HepG2 (cell line): ENCODE measurements around the gene SFXN1. TPM values are rescaled to one million over a fixed set of nuclear protein-coding genes. Genes with fewer than 3 reads are reported as not detected.

Experiments used
- ATAC-seq: fragments of 200-7000 bp; cut with Tn5 transposase; 3 replicates; pipeline ENCODE4 v1.9.1; 2020; ENCODE audit warnings: mild to moderate bottlenecking, moderate library complexity
- BruUV-seq: library from RNA; stranded (reverse); fragments of 400-500 nt; replicated peaks from 2 replicates; lab custom pipeline; 2021; lab: Mats Ljungman, UMichigan
- CTCF ChIA-PET: fragments of 300-600 bp; formaldehyde crosslinking; extraction: SDS; loops from one replicate; lab custom pipeline; 2021; ENCODE audit warnings: low total read pairs, inconsistent platforms, low intra/inter-chr PET ratio; lab: Yijun Ruan, JAX
- POLR2A ChIA-PET: fragments of 350-600 bp; sonication (Branson Sonifier 250); formaldehyde crosslinking; loops from one replicate; lab custom pipeline; 2020; ENCODE audit warnings: antibody characterized with exemption, inconsistent platforms; lab: Yijun Ruan, JAX
- DNase-seq: peaks from one replicate; pipeline ENCODE4 v3.0.0-alpha.2; 2015; ENCODE audit warnings: low spot score
- FAIRE-seq: peaks from 3 replicates; lab custom pipeline; 2011; peaks lifted over from hg19 to GRCh38; lab: Jason Lieb, UNC
- H2AFZ ChIP-seq: one replicate; pipeline ENCODE4 v1.6.1; 2011; ENCODE audit warnings: low read length, inconsistent platforms
- H3K27ac ChIP-seq: fragments of 300-600 bp; 3 replicates; pipeline ENCODE4 v1.8.0; 2011; ENCODE audit warnings: mixed run types, mild to moderate bottlenecking, mixed read lengths, low read length, inconsistent platforms; ENCODE audit not compliant: insufficient read depth; ENCODE audit errors: extremely low read length
- H3K27me3 ChIP-seq, 2 experiments: fragments of 200-600 bp in 1 of 2; 2 replicates in 1 of 2; 3 replicates in 1 of 2; pipeline versions ENCODE4 v1.6.0 to v1.8.0; 2011; ENCODE audit warnings: low read length in 2 of 2, mild to moderate bottlenecking in 2 of 2, moderate library complexity in 2 of 2, inconsistent platforms in 1 of 2; ENCODE audit not compliant: insufficient read depth in 2 of 2, control insufficient read depth in 1 of 2
- H3K36me3 ChIP-seq, 2 experiments: fragments of 200-600 bp in 1 of 2; replicated peaks in 1 of 2; 2 replicates in 1 of 2; 3 replicates in 1 of 2; pipeline versions ENCODE4 v1.5.1 to v1.8.0; 2011; ENCODE audit warnings: low read length in 2 of 2, inconsistent platforms in 1 of 2; ENCODE audit not compliant: insufficient read depth in 2 of 2, control insufficient read depth in 1 of 2
- H3K4me1 ChIP-seq: 2 replicates; pipeline ENCODE4 v1.5.1; 2012; ENCODE audit warnings: low read length, inconsistent platforms; ENCODE audit not compliant: insufficient read depth
- H3K4me2 ChIP-seq: 2 replicates; pipeline ENCODE4 v1.6.0; 2011; ENCODE audit warnings: low read depth, low read length, inconsistent platforms
- H3K4me3 ChIP-seq, 3 experiments: fragments of 200-600 bp in 1 of 3; sonication (generic), shearing (Covaris generic) in 1 of 3; replicated peaks in 1 of 3; 2 replicates each; pipeline ENCODE4 v1.5.1; 2011 to 2016; ENCODE audit warnings: low read length in 3 of 3, inconsistent platforms in 2 of 3, low read depth in 2 of 3, mild to moderate bottlenecking in 2 of 3, control low read depth in 1 of 3, mixed read lengths in 1 of 3; ENCODE audit not compliant: insufficient read depth in 1 of 3
- H3K79me2 ChIP-seq: one replicate; pipeline ENCODE4 v1.6.1; 2011; ENCODE audit warnings: low read length, inconsistent platforms; ENCODE audit not compliant: insufficient read depth
- H3K9ac ChIP-seq: 2 replicates; pipeline ENCODE4 v1.6.0; 2011; ENCODE audit warnings: mild to moderate bottlenecking, low read depth, low read length, inconsistent platforms; ENCODE audit not compliant: insufficient read depth
- H3K9me3 ChIP-seq: 2 replicates; pipeline ENCODE4 v1.5.1; 2012; ENCODE audit warnings: mild to moderate bottlenecking, low read length
- H4K20me1 ChIP-seq: 2 replicates; pipeline ENCODE4 v1.6.0; 2011; ENCODE audit warnings: inconsistent platforms, mild to moderate bottlenecking, low read length, moderate library complexity; ENCODE audit not compliant: insufficient read depth
- HDAC1 ChIP-seq: sonication (generic); formaldehyde crosslinking; IDR thresholded peaks from 2 replicates; pipeline ENCODE4 v1.5.1; 2020; ENCODE audit warnings: mild to moderate bottlenecking, missing genetic modification reagents
- MTA1 ChIP-seq: sonication (generic); formaldehyde crosslinking; IDR thresholded peaks from 2 replicates; pipeline ENCODE4 v1.4.0; 2020; ENCODE audit warnings: missing genetic modification reagents, mild to moderate bottlenecking, borderline replicate concordance
- POGK ChIP-seq: sonication (generic); formaldehyde crosslinking; conservative IDR thresholded peaks from 2 replicates; pipeline ENCODE4 v1.8.0; 2022; ENCODE audit warnings: mild to moderate bottlenecking, moderate library complexity, missing genetic modification reagents
- RBM22 ChIP-seq: fragments of 200-400 bp; formaldehyde crosslinking; optimal IDR thresholded peaks from 2 replicates; pipeline ENCODE3; 2017; ENCODE audit warnings: mild to moderate bottlenecking, low read length, moderate library complexity
- ZBTB21 ChIP-seq: sonication (generic); formaldehyde crosslinking; IDR thresholded peaks from 2 replicates; pipeline ENCODE4 v1.4.0; 2020; ENCODE audit warnings: missing genetic modification reagents
- ZBTB4 ChIP-seq: sonication (generic); formaldehyde crosslinking; IDR thresholded peaks from 2 replicates; pipeline ENCODE4 v1.4.0; 2020; ENCODE audit warnings: missing genetic modification reagents, mild to moderate bottlenecking, borderline replicate concordance
- ZNF580 ChIP-seq: IDR thresholded peaks from 2 replicates; pipeline ENCODE4 v1.6.1; 2016; ENCODE audit warnings: low read depth, borderline replicate concordance
- WGBS: methylation state at CpG from one replicate; pipeline ENCODE4 v1.1.6; 2017; ENCODE audit warnings: low lambda C conversion rate; 5-methylcytosine and 5-hydroxymethylcytosine counted together
- in situ Hi-C: cut with HindIII; loops from 2 replicates; pipeline ENCODE4 v1.10.0; 2017; ENCODE audit warnings: low pct_unique_long_range_greater_than_20kb; ENCODE audit not compliant: extremely low pct_ligation_motif_present
- intact Hi-C: fragments of 100-400 bp; cut with micrococcal nuclease; formaldehyde crosslinking; loops from one replicate; pipeline ENCODE4 v1.10.0; 2022; ENCODE audit not compliant: unreplicated experiment
- polyA plus RNA-seq, 8 experiments: library from polyadenylated mRNA; depleted of rRNA in 3 of 8; stranded (reverse) in 7 of 8; unstranded in 1 of 8; fragments of >200 nt; fragmentation: Illumina TruSeq in 4 of 8; extraction: Trizol in 4 of 8; gene quantifications; 2 replicates each; pipeline versions ENCODE4 v1.2.1 to v1.2.3, GENCODE V29; 2011 to 2016; ENCODE audit warnings: low read depth in 4 of 8, missing spikeins in 1 of 8, mixed read lengths in 1 of 8; ENCODE audit not compliant: insufficient read depth in 1 of 8
- total RNA-seq, 5 experiments: library from RNA; depleted of rRNA; stranded (reverse); fragments of >200 nt; fragmentation: Illumina TruSeq; extraction: Trizol; gene quantifications; 2 replicates each; pipeline ENCODE4 v1.2.3, GENCODE V29; 2016; ENCODE audit warnings: low read depth in 1 of 5

Gene SFXN1
- total and polyA plus RNA-seq, 2 of the 13 experiments (the other 11 are each of a cell fraction or from before 2014, with no cell fraction given) = 122 to 135 TPM

GRCh38 chr5:175575301-175575700, 96.9 kb downstream of the SFXN1 start:
- CTCF ChIA-PET = no interaction called here
- in situ Hi-C loops = no loop called here
- FAIRE-seq = no peak

More at GRCh38 chr5:175575301-175575700, 96.9 kb downstream of the SFXN1 start:
- Histone ChIP-seq H3K36me3 (no peaks in the 10 kb centered on the region), H3K9me3 (no peaks in the 10 kb centered on the region), H3K4me1 (no peaks in the 10 kb centered on the region), H3K4me2 (no peak overlapping the region), H3K27ac (no peak overlapping the region), H3K4me3 (no peak overlapping the region), H3K27me3 (peaks cover 1 to 45% of the 10 kb centered on the region in 2 experiments; a peak in 4 of 5 replicates), H2AFZ (no peak overlapping the region), H4K20me1 (no peaks in the 10 kb centered on the region), H3K9ac (no peak overlapping the region), H3K79me2 (no peaks in the 10 kb centered on the region)
- ATAC-seq (no peak), DNase-seq (no peak)
- POLR2A ChIA-PET = no interaction called here
- intact Hi-C loops = no loop called here
- TF ChIP-seq ZBTB4 (CRISPR knock-in tag) (no peak), ZBTB21 (CRISPR knock-in tag) (no peak), MTA1 (CRISPR knock-in tag) (no peak), HDAC1 (CRISPR knock-in tag) (no peak), ZNF580 (CRISPR knock-in tag) (no peak), POGK (no peak), RBM22 (no peak)
- WGBS = 54% methylated on average over 2 of the region's 2 CpGs
- BruUV-seq = no TSS peak
